Activated naive CD8-positive, alpha-beta T cell treated with anti-CD3 and anti-CD28 coated beads, Interleukin-2, amount 50 U/mL, for 16 hours (primary cell): ENCODE measurements around the gene DNAJC11.
"Not testable (repeated sequence)": the region's sequence is repeated elsewhere in the genome, so short reads cannot be mapped to it uniquely, and the experiment has no call there.

Experiments
- DNase-seq: peaks from one replicate; pipeline ENCODE4 v3.0.0-alpha.2; 2020; ENCODE audit warnings: low read depth, low spot score

DNAJC11 gene

DNA sequence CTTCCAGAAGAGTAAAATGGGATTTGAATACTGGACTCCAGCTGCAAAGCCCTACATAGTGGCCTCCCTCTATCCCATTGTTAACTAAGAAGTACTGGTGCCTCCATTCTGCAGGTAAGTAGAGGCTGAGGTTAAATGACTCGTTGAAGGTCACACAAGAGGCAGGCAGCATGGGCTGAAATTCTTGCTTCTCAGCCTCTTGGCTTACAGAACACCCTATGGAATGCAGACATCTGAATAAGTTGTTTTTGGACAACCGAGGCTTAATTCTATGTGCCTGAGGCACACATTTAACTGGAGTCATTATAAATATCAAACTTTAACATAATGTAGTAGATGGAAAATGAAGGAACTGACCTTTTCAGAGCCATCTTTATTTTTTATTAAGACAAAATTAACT is 5.7 kb downstream of the DNAJC11 start:
- no peak for DNase-seq

DNA sequence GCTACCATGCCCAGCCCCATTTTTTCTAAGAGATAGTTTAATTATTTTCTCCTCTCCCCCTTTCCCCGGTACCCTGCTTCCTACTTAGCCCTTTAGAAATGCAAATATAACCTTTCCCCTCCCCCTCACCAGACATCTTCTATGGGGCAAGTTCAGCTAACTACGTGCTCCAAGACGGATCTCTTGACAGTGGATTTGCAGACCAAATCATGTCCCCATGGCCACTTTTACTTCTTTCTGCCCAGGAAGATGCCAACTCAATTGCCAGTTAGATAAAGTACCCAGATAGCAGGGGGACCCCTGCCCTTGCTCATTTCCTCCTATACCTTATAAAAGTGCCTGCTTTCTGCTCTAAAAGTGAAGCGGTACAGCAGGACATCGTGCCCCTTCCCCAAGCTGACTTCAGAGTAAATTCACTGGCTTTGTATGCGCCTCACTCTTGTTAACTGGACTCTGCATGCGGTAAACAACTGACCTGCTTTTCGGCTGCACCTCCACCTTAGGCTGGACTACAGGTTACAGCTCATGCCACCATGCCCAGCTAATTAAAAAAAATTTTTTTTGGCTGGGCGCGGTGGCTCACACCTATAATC is 7.4 kb downstream of the DNAJC11 start:
- DNase-seq = no peak

DNA sequence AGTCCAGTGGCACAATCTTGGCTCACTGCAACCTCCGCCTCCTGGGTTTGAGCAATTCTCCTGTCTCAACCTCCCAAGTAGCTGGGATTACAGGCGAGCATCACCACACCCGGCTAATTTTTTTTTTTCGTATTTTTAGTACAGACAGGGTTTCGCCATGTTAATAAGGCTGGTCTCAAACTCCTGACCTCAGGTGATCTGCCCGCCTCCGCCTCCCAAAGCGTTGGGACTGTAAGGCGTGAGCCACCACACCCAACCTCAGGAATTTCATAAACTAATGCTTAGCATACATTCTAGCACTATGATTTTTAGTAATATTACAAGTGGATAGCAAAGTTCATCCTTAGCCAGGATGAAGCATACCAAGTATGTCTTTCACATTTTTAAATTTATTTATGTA is 8.7 kb downstream of the DNAJC11 start:
- no peak for DNase-seq

DNA sequence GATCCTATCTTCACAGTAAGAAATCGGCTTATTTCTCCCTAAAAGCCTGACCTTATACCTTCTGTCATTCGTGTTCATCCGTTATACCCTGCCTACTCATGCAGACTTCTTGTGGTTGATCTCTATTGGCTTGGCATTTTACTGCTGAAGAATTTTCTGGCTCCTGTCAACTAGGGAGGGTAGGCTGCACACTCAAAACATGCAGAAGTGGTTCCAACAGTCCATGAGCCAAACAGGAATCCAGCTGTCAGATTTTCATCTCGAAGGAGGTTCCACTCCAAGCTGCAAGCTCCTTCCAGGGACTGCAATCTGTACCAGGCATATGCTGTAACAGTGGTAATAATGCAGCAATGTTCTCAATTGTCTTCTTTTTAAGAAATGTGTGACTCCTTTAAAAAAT is 10.1 kb downstream of the DNAJC11 start:
- DNase-seq = no peak

DNA sequence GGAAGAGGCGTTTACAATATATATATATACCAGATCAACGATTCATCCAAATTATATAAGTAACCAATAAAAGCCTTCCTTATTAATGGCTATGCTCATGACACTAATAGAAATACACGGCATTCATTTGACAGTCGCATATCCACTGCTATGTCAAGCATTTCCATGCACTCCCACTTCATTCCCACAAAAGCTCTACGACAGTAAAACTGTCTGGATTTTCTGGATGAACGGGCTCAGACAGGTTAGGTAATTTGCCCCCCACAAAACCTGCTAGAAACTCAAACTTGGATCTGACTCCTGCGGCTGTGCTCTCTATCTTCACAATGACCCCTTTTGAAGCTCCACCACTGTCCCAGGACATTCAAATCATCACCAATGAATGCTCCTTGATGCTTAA is 11.4 kb downstream of the DNAJC11 start:
- no peak for DNase-seq

DNA sequence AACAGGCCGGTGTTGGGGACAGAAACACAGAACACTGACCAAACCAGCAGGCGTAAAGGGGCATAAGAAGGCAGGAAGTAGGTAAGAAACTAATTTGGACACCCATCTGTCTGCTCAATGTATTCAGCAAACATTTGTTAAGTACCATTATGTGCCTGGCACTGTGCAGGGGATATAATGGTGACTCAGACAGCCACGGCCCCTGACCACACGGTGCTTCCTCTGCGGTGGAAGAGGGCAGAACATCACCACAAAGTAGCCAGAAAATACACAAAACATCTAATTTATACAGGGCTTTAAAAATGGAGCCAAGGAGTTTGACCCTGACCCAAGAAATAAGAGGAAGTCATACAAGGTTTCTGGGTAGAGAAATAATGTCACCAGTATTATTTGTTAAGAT is 12.9 kb downstream of the DNAJC11 start:
- DNase-seq = no peak

DNA sequence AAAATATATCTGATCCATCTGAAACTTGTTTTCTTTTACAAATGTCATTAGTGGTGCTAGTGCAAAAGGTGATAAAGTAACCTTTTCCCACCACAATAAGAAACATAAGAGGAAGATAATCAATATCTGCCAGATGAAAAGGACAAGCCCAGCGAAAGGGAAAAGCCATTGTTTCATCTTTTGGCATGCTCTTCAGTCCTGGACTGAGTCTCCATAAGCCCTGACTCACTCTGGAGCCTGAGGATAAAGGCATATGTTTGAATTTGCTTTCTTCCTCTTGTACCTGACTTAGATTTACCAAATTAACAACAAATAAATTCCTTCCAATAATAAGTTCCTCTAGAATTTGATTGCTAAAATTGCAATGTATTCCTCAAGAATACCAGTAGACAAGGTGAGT is 13.6 kb downstream of the DNAJC11 start:
- no peak for DNase-seq

DNA sequence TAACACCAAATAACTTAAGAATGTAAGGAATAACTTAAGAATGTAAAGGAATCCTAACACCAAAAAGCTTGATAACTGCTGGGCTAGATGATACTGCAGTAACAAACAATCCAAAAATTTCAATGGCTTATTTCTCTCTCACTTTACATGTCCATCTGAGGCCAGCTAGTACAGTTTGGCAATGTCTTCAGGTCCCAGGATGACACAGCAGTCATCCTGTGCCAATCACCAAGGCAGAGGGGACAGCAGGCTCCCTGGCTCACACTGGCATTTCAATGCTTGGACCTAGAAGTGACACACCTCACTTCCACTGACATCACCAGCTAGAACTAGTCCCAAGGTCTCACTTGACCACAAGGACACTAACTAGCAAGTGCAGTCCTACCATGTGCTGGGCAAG is 15.3 kb downstream of the DNAJC11 start:
- DNase-seq = no peak

DNA sequence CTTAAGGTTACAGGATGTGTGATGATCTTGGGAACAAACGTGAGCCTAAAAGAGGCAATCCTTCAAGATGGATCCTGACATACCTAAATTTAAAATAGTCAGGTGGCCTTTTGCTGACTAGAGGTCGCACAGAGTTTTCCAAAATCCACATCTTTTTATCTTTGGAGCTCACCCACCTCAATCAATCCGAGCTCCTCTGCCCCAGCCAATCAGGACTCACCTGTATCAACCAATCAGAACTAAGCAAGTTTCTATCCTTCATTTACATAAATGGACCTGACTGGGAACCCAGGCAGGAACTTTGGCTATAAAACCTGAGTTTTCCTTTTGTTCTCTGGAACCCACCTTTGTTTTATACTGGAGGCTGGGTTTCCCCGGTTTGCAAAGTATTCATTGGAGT is 16.2 kb downstream of the DNAJC11 start:
- DNase-seq = no peak

DNA sequence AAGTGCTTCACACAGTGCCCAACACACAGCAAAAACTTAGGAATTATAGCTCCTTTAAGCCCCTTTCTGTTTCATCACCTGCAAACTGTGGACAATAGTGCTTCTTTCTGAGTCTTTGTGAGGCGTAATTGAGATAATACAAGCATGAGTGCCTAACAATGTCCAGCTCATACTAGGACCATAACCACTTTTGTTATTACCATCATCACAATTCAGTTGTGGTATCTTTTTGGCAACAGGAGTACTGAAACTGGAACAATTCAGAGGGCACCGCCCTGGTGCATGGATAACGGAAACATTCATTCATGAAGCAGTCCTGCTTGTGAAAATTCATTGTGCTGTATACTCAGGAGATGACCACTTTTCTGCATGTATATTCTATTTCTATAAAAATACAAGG is 18.2 kb downstream of the DNAJC11 start:
- DNase-seq = no peak

DNA sequence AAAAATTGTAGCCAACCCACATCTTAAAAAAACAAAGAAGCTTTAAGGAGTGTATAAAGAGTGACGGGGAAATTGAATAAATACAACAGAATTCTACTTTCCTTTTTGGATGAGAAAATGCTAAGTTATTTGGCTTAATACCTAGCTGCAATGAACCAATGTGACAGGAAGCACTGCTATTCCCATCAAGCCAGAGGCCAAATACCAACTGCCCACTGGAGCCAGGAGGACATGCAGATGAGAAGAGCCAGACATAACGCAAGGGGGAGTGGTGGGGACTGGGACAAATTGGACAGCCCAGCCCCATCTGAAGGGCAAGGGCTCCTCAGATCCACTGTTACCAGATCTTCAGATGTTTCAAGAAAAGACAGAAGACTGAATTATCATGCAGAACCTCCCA is 25.7 kb downstream of the DNAJC11 start:
- DNase-seq = no peak

DNA sequence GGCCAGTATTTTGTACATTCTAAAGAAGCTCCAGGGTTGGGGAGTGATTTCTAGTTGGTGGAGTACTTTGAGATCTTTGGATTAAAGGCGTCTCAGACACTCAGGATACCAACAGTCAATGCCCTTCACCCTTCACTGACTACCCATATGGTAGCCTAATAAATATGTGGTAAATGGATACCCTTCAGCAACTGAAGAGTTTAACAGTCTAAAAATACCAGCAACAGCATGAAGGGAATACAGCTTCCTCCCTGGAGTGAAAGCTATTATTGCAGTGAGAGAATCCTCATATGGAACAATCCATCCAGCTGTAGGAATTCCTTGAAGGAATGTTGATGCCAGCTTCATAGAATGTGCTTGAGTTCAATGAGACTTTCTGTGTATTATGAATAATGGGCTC is 26.8 kb downstream of the DNAJC11 start:
- no peak for DNase-seq

DNA sequence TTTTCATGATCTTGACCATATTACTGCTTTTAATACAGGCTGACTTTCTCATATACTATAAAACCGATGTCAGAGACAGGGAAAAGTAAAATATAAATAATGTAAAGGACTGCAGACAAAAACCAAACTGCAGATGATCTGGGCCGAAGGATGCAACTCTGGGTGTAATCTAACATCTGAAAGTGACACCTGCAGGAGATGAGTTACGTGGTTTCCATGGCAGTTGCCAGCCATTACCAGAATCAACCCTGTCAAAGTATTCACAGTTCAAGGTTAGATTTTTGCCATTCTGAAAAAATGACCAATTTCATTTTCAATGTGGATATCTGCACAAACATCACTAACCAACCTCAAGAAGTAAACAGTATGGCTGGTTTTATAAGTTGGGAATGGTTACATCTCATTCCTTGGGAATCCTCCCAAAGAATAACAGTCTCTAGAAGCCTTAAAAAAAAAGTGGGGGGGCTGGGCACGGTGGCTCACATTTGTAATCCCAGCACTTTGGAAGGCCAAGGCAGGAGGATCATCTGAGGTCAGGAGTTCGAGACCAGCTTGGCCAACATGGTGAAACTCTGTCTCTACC is 27.7 kb downstream of the DNAJC11 start:
- DNase-seq = no peak

DNA sequence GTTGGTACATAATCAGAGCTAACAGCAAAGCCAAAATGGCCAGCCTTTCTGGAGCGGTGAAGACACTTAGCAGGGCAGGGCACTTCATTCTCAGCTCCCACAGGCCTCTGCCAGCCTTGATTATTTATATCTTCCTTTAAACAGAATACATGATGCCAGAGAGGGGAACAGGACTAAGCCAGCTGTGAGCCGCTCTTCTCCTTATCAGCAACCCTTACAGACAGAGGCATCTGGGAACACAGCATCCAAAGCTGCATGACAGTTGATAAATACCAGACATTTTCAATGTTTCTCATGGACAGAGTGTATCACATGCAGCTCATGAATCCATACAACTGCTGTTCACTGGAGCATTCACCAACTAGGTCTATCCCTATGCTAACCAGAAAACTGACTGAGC is 29.1 kb downstream of the DNAJC11 start:
- DNase-seq = no peak

DNA sequence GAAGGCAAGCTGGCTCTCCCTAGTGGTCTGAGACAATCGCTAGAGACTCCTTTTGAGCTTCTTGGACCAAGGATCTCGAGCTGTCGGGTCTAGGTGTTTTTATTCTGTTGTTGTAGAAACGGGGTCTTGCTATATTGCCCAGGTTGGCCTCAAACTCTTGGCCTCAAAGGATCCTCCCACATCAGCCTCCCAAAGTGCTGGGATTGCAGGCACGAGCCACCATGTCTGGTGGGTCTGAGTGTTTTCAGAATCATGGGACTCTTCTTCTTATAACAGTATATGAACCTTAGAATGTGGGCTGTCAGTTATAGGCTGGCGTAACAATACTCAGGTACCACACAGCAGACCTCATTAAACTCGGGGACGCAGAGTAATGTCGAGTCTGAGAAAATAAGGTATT is 33.1 kb downstream of the DNAJC11 start:
- DNase-seq = no peak

DNA sequence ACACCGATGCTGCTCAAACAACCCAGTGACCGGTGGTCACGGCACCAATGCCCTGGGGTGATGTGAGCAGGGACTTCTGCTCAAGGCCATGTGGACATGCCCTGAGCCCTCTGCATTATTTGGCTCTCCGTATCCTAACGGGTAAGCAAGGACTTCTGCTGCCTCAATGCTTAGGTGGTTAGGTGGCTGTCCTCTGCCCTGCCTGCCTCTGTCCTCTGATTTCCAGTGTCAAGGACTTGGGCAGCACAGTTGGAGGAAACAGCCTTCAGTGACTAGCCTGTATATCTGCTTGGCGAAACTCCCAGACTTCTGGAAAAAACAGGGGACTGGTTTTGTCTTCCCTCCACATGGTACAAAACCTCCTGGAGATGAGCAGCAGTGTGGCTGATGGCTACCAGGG is 34.5 kb downstream of the DNAJC11 start:
- no peak for DNase-seq

DNA sequence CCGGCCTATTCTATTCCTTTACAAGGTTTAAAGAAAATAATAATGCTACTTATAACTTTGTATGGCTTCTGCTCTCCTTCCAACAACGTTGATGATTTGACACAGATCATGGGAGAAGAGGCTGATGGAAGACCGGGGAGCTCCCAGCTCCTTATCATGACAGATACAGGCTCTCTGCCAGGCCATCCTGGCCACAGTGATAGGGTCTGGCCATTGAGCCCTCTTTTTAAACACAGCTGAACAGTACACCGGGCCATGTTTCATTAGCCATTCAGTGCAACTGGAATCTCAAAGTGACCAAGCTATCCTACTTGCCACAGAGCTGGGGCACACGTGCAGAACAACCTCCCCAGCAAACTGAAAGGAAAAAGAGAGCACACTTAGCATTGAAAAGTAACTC is 34.9 kb downstream of the DNAJC11 start:
- DNase-seq = no peak

DNA sequence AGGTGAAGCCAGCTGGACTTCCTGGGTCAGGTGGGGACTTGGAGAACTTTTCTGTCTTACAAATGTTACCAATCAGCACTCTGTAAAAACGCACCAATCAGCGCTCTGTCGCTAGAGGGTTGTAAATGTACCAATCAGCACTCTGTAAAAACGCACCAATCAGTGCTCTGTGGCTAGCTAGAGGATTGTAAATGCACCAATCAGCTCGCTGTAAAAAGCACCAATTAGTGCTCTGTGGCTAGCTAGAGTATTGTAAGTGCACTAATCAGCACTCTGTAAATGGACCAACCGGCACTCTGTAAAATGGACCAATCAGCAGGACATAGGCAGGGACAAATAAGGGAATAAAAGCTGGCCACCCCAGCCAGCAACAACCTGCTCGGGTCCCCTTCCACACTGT is 39.1 kb downstream of the DNAJC11 start:
- not testable (repeated sequence) for DNase-seq

DNA sequence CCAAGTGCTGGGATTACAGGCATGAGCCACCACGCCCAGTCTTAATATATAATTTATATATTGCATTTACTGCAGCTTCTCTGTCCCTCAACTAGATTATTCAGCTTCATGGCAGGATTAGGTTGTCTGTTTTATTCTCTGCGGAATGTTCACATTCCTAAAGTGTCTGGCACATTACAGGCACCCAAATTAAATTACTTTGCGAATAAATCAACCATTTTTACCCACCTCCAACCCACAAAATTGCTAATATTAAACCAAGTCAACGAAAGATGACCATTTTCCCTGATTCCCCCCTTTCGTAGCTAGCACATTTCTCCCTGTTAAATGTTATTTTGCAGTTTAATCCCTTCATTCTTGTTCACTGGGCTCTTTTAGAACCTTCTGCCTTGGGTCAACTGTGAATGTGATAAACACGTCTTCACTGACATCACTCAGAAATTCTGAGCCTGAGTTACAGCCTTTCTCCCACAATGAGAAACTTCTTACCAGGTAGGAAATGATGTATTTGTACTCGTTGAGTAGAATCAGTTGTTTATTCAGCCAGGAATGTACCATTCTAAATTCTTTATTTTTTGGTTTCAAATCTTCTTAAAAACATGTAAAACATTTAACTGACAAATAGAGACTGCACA is 41.1 kb downstream of the DNAJC11 start:
- DNase-seq = no peak

DNA sequence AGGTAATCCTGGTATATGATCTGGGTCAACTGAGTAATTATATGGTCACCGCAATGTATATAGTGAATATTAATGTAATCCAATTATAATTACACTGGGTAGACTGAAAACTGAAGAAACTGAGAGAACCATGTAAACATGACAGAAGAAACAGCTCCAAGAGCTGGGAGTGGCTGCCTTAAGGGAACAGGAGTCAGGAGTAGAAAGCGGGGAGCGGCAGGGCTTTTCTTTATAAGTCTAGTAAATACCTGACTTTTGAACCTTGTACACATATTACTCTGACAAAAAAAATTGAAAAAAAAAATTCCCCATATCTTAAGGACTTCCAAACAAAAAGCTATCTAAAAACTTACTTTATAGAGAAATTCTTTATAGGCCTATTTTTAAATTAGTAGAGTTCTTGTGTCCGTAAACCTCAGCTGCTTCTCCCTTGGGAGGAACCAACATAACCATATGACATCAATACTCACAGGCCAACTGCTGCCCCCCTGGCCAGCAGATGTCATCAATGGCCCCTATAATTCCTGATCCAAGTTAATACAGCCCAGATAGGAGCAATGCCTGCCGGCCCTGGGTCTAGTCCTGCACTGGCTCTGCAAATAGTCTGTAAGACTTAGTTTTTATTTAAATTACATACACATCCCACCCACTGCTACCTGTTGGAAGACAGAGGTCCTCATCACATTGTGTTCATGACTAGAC is 43.1 kb downstream of the DNAJC11 start:
- no peak for DNase-seq

DNA sequence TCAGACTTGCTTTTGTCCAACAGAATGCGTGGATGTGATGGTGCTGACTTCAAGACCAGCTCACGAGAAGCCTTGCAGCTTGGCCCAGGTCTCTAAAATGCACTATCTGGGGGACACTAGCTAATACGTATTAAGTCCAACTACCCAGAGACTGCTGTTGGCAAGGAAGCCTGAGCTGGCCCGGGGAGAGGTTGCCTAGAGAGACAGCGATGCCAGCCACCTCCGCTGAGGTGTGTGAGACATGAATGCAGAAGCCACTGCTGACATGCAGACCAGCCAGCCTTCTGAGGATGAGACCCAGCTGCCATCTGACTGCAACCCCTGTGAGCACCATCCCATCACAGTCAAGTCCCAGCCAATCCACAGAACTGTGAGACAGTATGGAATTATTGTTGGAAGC is 44.5 kb downstream of the DNAJC11 start:
- no peak for DNase-seq

DNA sequence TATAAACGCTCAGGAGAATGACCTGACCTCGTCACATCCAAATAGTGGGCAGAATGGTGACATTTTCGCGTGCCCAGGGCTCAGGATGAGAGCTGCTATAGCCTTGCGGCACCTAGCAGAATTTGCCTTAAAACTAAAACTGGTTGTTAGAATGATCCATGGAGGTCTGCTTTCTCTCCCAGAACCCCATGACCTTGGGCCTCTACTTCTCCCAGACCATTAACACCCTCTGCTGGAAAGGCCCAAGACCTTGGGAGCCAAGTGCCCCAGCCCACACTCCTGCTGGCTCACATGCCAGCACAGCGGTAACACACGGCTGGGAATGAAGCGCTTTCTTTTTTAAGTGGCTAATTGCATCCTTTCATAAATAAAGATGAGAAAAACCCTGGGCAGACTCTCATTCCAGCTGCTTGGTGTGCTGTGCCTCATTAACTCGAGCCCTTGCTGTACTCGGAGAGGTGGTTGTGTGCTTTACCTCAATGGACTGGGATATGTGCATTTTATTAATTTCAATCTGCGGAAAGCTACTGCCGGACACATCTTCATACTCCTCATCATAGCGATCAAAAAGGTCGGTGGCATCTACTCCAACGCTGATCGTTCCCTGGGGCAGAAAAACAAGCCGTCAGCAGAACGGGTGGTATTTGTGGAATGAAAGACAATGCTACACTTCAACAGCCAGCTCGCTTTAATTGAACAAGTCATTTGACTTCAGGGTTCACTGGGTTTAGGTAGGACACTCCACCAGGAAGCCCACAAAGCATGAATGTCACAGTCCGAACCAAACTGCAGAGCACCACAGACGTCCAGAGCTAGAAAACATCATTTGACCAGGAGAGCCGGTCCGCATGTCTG is 48.0 kb downstream of the DNAJC11 start:
- no peak for DNase-seq
